GM20431 (cell line): ENCODE measurements around the gene TSPAN32.

Experiments
- in situ Hi-C: fragments of 300-500 bp; cut with MseI, MboI; formaldehyde crosslinking; loops from one replicate; pipeline ENCODE4 v1.15.0; 2020; ENCODE audit warnings: low sequenced_read_pairs; ENCODE audit not compliant: unreplicated experiment

TSPAN32 gene

GRCh38 chr11:2302306-2302895 is 588 bp downstream of the TSPAN32 start:
- in situ Hi-C loops: no loop called here

- in situ Hi-C loops: no loop called here
Measured at GRCh38 chr11:2302896-2303626, 1.2 kb downstream of the TSPAN32 start.

- in situ Hi-C loops: no loop called here
Measured at GRCh38 chr11:2303627-2304505, 2.1 kb downstream of the TSPAN32 start.

- in situ Hi-C loops: no loop called here
Measured at GRCh38 chr11:2304506-2305139, 2.8 kb downstream of the TSPAN32 start.

GRCh38 chr11:2305140-2305778 is 3.4 kb downstream of the TSPAN32 start:
- in situ Hi-C loops: no loop called here

GRCh38 chr11:2305788-2306451 is 4.1 kb downstream of the TSPAN32 start:
- in situ Hi-C loops: no loop called here

GRCh38 chr11:2306452-2306823 is 4.6 kb downstream of the TSPAN32 start:
- in situ Hi-C loops: no loop called here

- in situ Hi-C loops: no loop called here
Measured at GRCh38 chr11:2306877-2307500, 5.2 kb downstream of the TSPAN32 start.

- in situ Hi-C loops: no loop called here
Measured at GRCh38 chr11:2307501-2308331, 5.9 kb downstream of the TSPAN32 start.

- in situ Hi-C loops: no loop called here
Measured at GRCh38 chr11:2308713-2309112, 6.9 kb downstream of the TSPAN32 start.

GRCh38 chr11:2309251-2310072 is 7.6 kb downstream of the TSPAN32 start:
- in situ Hi-C loops: loop anchor here (10.0 kb wide), 1 partner anchor 115 kb away; no protein-coding TSS in a partner anchor

GRCh38 chr11:2310073-2310785 is 8.4 kb downstream of the TSPAN32 start:
- in situ Hi-C loops: loop anchor here (10.0 kb wide), 1 partner anchor 115 kb away; no protein-coding TSS in a partner anchor

GRCh38 chr11:2310786-2311352 is 9.1 kb downstream of the TSPAN32 start:
- in situ Hi-C loops: loop anchor here (10.0 kb wide), 1 partner anchor 114 kb away; no protein-coding TSS in a partner anchor

- in situ Hi-C loops: loop anchor here (10.0 kb wide), 1 partner anchor 113 kb away; no protein-coding TSS in a partner anchor
Measured at GRCh38 chr11:2311353-2312133, 9.7 kb downstream of the TSPAN32 start.
